K562 (cell line): Measurements from ENCODE around the gene JUND. TPM values are rescaled to one million over a fixed set of nuclear protein-coding genes. Genes with fewer than 3 reads are reported as not detected.

Experiments
- BRD4 ChIP-seq: fragments of 200-600 bp; sonication (generic); IDR thresholded peaks from 2 replicates; pipeline ENCODE4 v1.6.1; 2017; ENCODE audit warnings: inconsistent platforms
- CHD1 ChIP-seq: fragments of 200-600 bp; sonication (generic); IDR thresholded peaks from one replicate; pipeline ENCODE4 v1.6.1; 2012; ENCODE audit warnings: mild to moderate bottlenecking, moderate library complexity, low read length, inconsistent platforms
- E2F1 ChIP-seq: sonication (generic); formaldehyde crosslinking; IDR thresholded peaks from 2 replicates; pipeline ENCODE4 v1.8.1; 2023; ENCODE audit warnings: mild to moderate bottlenecking, missing genetic modification reagents, moderate library complexity
- FIP1L1 ChIP-seq: fragments of 200-400 bp; formaldehyde crosslinking; IDR thresholded peaks from 2 replicates; pipeline ENCODE4 v1.6.1; 2018; ENCODE audit warnings: mild to moderate bottlenecking, low read depth, low read length; ENCODE audit not compliant: poor library complexity, severe bottlenecking
- MTA2 ChIP-seq: fragments of 450-650 bp; IDR thresholded peaks from 2 replicates; pipeline ENCODE4 v1.6.1; 2016; ENCODE audit warnings: low read depth
- NCOA2 ChIP-seq, 2 experiments: fragments of 450-650 bp; IDR thresholded peaks; 2 replicates each; pipeline ENCODE4 v1.6.1; 2018; ENCODE audit warnings: mild to moderate bottlenecking in 2 of 2, moderate library complexity in 1 of 2; ENCODE audit not compliant: partially characterized antibody in 2 of 2
- NR1H2 ChIP-seq: sonication (generic); formaldehyde crosslinking; IDR thresholded peaks from 2 replicates; pipeline ENCODE4 v1.4.0; 2020; ENCODE audit warnings: mild to moderate bottlenecking, missing genetic modification reagents
- RFX1 ChIP-seq: fragments of 450-650 bp; IDR thresholded peaks from 2 replicates; pipeline ENCODE4 v1.6.1; 2016; ENCODE audit warnings: mild to moderate bottlenecking, moderate library complexity
- SAFB ChIP-seq: fragments of 200-400 bp; formaldehyde crosslinking; IDR thresholded peaks from 2 replicates; pipeline ENCODE4 v1.6.1; 2017; ENCODE audit warnings: low read depth, low read length, borderline replicate concordance
- STAG1 ChIP-seq: sonication (generic); formaldehyde crosslinking; IDR thresholded peaks from 2 replicates; pipeline ENCODE4 v1.5.0; 2020; ENCODE audit warnings: missing genetic modification reagents, borderline replicate concordance
- TCF3 ChIP-seq: sonication (generic); formaldehyde crosslinking; IDR thresholded peaks from 2 replicates; pipeline ENCODE4 v1.4.0; 2020; ENCODE audit warnings: mild to moderate bottlenecking, missing genetic modification reagents
- USF2 ChIP-seq: sonication (generic); formaldehyde crosslinking; IDR thresholded peaks from 2 replicates; pipeline ENCODE4 v1.5.0; 2020; ENCODE audit warnings: missing genetic modification reagents
- VEZF1 ChIP-seq: fragments of 200-800 bp; sonication (Bioruptor generic); IDR thresholded peaks from 2 replicates; pipeline ENCODE4 v1.6.1; 2017; ENCODE audit warnings: missing genetic modification characterization, missing compliant biosample characterization
- ZNF274 ChIP-seq: IDR thresholded peaks from 2 replicates; pipeline ENCODE4 v1.6.1; 2011; ENCODE audit warnings: low read depth, mild to moderate bottlenecking, low read length, moderate library complexity, borderline replicate concordance
- ZNF408 ChIP-seq: fragments of 250-450 bp; sonication (Bioruptor Pico); IDR thresholded peaks from 2 replicates; pipeline ENCODE4 v1.4.0; 2020; ENCODE audit warnings: low read depth, mild to moderate bottlenecking, moderate library complexity
- polyA plus RNA-seq, 8 experiments: library from polyadenylated mRNA; depleted of rRNA in 4 of 8; stranded (reverse) in 5 of 8; unstranded in 3 of 8; fragments of >200 nt; fragmentation: Nextera tagmentation in 2 of 8; fragmentation: Illumina TruSeq in 1 of 8; extraction: Ambion mirVana in 2 of 8; extraction: Trizol in 1 of 8; gene quantifications; 2 replicates each; pipeline versions ENCODE4 v1.2.1 to v1.2.3, GENCODE V29; 2011 to 2014; ENCODE audit warnings: inconsistent platforms in 1 of 8, missing spikeins in 1 of 8
- total RNA-seq, 7 experiments: library from RNA; depleted of rRNA in 6 of 7; stranded (reverse); fragments of >200 nt in 6 of 7; fragmentation: Illumina TruSeq in 2 of 7; extraction: Trizol in 2 of 7; gene quantifications; 2 replicates each; pipeline versions ENCODE4 v1.2.1 to v1.2.3, GENCODE V29; 2011 to 2021; ENCODE audit warnings: low replicate concordance in 1 of 7
- TF ChIP-seq, protein P1 (sequence below), 2 experiments: IDR thresholded peaks; 2 replicates each; pipeline ENCODE4 v1.6.1; 2012; ENCODE audit warnings: improper control_type of control experiment in 2 of 2, low read depth in 2 of 2, low read length in 2 of 2, borderline replicate concordance in 1 of 2
- TF ChIP-seq, protein P2 (sequence below): sonication (generic); formaldehyde crosslinking; IDR thresholded peaks from 2 replicates; pipeline ENCODE4 v1.4.0; 2020; ENCODE audit warnings: mild to moderate bottlenecking, missing genetic modification reagents

The JUND gene
- total and polyA plus RNA-seq, 9 of the 15 experiments (the other 6 are each of a cell fraction or from before 2014, with no cell fraction given), result 6.4 to 286 (median 42.3) TPM

GRCh38 chr19:18291590-18292461, 10.4 kb upstream of the JUND start (continued):
- no peak; the same call in 1 of the 2 replicates for TF ChIP-seq USF2 (CRISPR knock-in tag)
- TF ChIP-seq E2F1 (CRISPR knock-in tag), result no peak
- no peak for TF ChIP-seq MTA2
- no peak for TF ChIP-seq STAG1 (CRISPR knock-in tag)
- TF ChIP-seq BRD4, result peak; percentile 97
- TF ChIP-seq, protein P1, sequence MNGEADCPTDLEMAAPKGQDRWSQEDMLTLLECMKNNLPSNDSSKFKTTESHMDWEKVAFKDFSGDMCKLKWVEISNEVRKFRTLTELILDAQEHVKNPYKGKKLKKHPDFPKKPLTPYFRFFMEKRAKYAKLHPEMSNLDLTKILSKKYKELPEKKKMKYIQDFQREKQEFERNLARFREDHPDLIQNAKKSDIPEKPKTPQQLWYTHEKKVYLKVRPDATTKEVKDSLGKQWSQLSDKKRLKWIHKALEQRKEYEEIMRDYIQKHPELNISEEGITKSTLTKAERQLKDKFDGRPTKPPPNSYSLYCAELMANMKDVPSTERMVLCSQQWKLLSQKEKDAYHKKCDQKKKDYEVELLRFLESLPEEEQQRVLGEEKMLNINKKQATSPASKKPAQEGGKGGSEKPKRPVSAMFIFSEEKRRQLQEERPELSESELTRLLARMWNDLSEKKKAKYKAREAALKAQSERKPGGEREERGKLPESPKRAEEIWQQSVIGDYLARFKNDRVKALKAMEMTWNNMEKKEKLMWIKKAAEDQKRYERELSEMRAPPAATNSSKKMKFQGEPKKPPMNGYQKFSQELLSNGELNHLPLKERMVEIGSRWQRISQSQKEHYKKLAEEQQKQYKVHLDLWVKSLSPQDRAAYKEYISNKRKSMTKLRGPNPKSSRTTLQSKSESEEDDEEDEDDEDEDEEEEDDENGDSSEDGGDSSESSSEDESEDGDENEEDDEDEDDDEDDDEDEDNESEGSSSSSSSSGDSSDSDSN (IDR thresholded peaks at IDR 0.05; ENCODE audit: borderline replicate concordance in 1 of 2, low read depth in 2 of 2, low read length in 2 of 2), result peak in 1 of 2 experiments; percentile 82; a peak in 1 of 4 replicates
- TF ChIP-seq TCF3, result peak; percentile 19; the same call in 1 of the 2 replicates
- TF ChIP-seq SAFB, result 0 out of 2 replicates have a peak, but pooled peaks have one; percentile 57
- no peak; the same call in 1 of the 2 replicates for TF ChIP-seq RFX1
- no peak for TF ChIP-seq NR1H2 (CRISPR knock-in tag)
- no peak for TF ChIP-seq ZNF274
- peak; percentile 74 for TF ChIP-seq FIP1L1
- TF ChIP-seq CHD1, result no peak
- TF ChIP-seq NCOA2 (IDR thresholded peaks at IDR 0.05; ENCODE audit: partially characterized antibody in 2 of 2), result no peak
- peak; percentile 99 for TF ChIP-seq VEZF1 (CRISPR knock-in tag)
- TF ChIP-seq ZNF408 (CRISPR knock-in tag), result no peak
- TF ChIP-seq, protein P2, sequence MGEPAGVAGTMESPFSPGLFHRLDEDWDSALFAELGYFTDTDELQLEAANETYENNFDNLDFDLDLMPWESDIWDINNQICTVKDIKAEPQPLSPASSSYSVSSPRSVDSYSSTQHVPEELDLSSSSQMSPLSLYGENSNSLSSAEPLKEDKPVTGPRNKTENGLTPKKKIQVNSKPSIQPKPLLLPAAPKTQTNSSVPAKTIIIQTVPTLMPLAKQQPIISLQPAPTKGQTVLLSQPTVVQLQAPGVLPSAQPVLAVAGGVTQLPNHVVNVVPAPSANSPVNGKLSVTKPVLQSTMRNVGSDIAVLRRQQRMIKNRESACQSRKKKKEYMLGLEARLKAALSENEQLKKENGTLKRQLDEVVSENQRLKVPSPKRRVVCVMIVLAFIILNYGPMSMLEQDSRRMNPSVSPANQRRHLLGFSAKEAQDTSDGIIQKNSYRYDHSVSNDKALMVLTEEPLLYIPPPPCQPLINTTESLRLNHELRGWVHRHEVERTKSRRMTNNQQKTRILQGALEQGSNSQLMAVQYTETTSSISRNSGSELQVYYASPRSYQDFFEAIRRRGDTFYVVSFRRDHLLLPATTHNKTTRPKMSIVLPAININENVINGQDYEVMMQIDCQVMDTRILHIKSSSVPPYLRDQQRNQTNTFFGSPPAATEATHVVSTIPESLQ (CRISPR knock-in tag), result no peak; the same call in 1 of the 2 replicates
